CD4-positive, alpha-beta T cell treated with Interferon gamma for 1 hour (primary cell): ENCODE measurements around the gene SNX11.
"Not testable (repeated sequence)": the region's sequence is repeated elsewhere in the genome, so short reads cannot be mapped to it uniquely, and the experiment has no call there.

Experiments used
- DNase-seq: peaks from one replicate; pipeline ENCODE4 v3.0.0-alpha.2; 2020

The SNX11 gene

GRCh38 chr17:48107137-48108055 lies at the start of gene SNX11:
TSS of gene SNX11 (plus strand) at chr17:48107766. CDS start at chr17:48112044, 4,278 bp downstream.
- DNase-seq: peak; percentile 93

- no peak for DNase-seq
These were observed 49.0 kb upstream of the SNX11 start for GRCh38 chr17:48058393-48059124.

GRCh38 chr17:48059125-48059668 lies 48.4 kb upstream of the SNX11 start:
- DNase-seq: no peak

GRCh38 chr17:48060249-48060648 lies 47.3 kb upstream of the SNX11 start:
- no peak for DNase-seq

- DNase-seq: no peak
These were observed 45.3 kb upstream of the SNX11 start for GRCh38 chr17:48062273-48062672.

- DNase-seq: no peak
These were observed 42.9 kb upstream of the SNX11 start for GRCh38 chr17:48064638-48065037.

- no peak for DNase-seq
These were observed 41.4 kb upstream of the SNX11 start for GRCh38 chr17:48066192-48066591.

- no peak for DNase-seq
These were observed 40.9 kb upstream of the SNX11 start for GRCh38 chr17:48066656-48067055.

- DNase-seq: no peak
These were observed 40.3 kb upstream of the SNX11 start for GRCh38 chr17:48067245-48067644.

- DNase-seq: not testable (repeated sequence)
These were observed 39.8 kb upstream of the SNX11 start for GRCh38 chr17:48067808-48068207.

GRCh38 chr17:48068491-48068961 lies 39.0 kb upstream of the SNX11 start:
- DNase-seq: no peak

GRCh38 chr17:48070195-48070594 lies 37.4 kb upstream of the SNX11 start:
- DNase-seq: no peak

- DNase-seq: no peak
These were observed 35.9 kb upstream of the SNX11 start for GRCh38 chr17:48071654-48072053.

- DNase-seq: not testable (repeated sequence)
These were observed 34.8 kb upstream of the SNX11 start for GRCh38 chr17:48072811-48073210.

GRCh38 chr17:48073566-48074094 lies 33.9 kb upstream of the SNX11 start:
- DNase-seq: not testable (repeated sequence)

GRCh38 chr17:48074322-48075081 lies 33.1 kb upstream of the SNX11 start:
- DNase-seq: peak; percentile 63

GRCh38 chr17:48077152-48077551 lies 30.4 kb upstream of the SNX11 start:
- DNase-seq: not testable (repeated sequence)

GRCh38 chr17:48081858-48082257 lies 25.7 kb upstream of the SNX11 start:
- DNase-seq: no peak

GRCh38 chr17:48084932-48085331 lies 22.6 kb upstream of the SNX11 start:
- no peak for DNase-seq

GRCh38 chr17:48093341-48094045 lies 14.1 kb upstream of the SNX11 start:
- DNase-seq: no peak

GRCh38 chr17:48095611-48096010 lies 12.0 kb upstream of the SNX11 start:
- no peak for DNase-seq

GRCh38 chr17:48100160-48100559 lies 7.4 kb upstream of the SNX11 start:
- DNase-seq: no peak
